ENCODE measurements around the gene CD1D.
A peak's percentile ranks its signal among the peaks of the same experiment; 100 is the strongest.
"Not testable (repeated sequence)": the region's sequence is repeated elsewhere in the genome, so short reads cannot be mapped to it uniquely, and the experiment has no call there.

The CD1D gene
- 0.24 to 24.2 (median 5.8) reads per million in 18 experiments for total RNA-seq

GRCh38 chr1:158180741-158181576 is at the start of gene CD1D:
Gene CD1D (plus strand): TSS chr1:158180895. CDS start chr1:158181102, 207 bp downstream.
- peak; percentile 68 to 72 for DNase-seq

- DNase-seq, result no peak
These were observed 49.5 kb upstream of the CD1D start for GRCh38 chr1:158131217-158131616.

- DNase-seq, result peak in 1 of 2 donors; percentile 44
These were observed 39.9 kb upstream of the CD1D start for GRCh38 chr1:158140764-158141192.

GRCh38 chr1:158145173-158145719 is 35.4 kb upstream of the CD1D start:
- DNase-seq, result no peak

- no peak for DNase-seq
These were observed 34.5 kb upstream of the CD1D start for GRCh38 chr1:158146165-158146564.

- DNase-seq, result no peak
These were observed 34.0 kb upstream of the CD1D start for GRCh38 chr1:158146739-158147138.

- peak; percentile 49 to 56 for DNase-seq
These were observed 33.3 kb upstream of the CD1D start for GRCh38 chr1:158147401-158147800.

GRCh38 chr1:158147869-158148268 is 32.8 kb upstream of the CD1D start:
- peak; percentile 80 to 86 for DNase-seq

- peak; percentile 64 to 68 for DNase-seq
These were observed 32.2 kb upstream of the CD1D start for GRCh38 chr1:158148468-158148867.

GRCh38 chr1:158149175-158149574 is 31.5 kb upstream of the CD1D start:
- DNase-seq, result no peak

GRCh38 chr1:158149577-158150269 is 31.0 kb upstream of the CD1D start:
- peak; percentile 97 to 98 for DNase-seq

GRCh38 chr1:158150523-158150922 is 30.2 kb upstream of the CD1D start:
- DNase-seq, result peak; percentile 85 to 94

GRCh38 chr1:158153179-158153578 is 27.5 kb upstream of the CD1D start:
- DNase-seq, result no peak

GRCh38 chr1:158153746-158154444 is 26.8 kb upstream of the CD1D start:
- no peak for DNase-seq

GRCh38 chr1:158154501-158154900 is 26.2 kb upstream of the CD1D start:
- no peak for DNase-seq

- no peak for DNase-seq
These were observed 25.0 kb upstream of the CD1D start for GRCh38 chr1:158155673-158156072.

GRCh38 chr1:158159597-158159996 is 21.1 kb upstream of the CD1D start:
- no peak for DNase-seq

GRCh38 chr1:158161446-158161845 is 19.2 kb upstream of the CD1D start:
- DNase-seq, result no peak

GRCh38 chr1:158163000-158163947 is 17.4 kb upstream of the CD1D start:
- DNase-seq, result peak; percentile 51 to 70

GRCh38 chr1:158169105-158169504 is 11.6 kb upstream of the CD1D start:
- DNase-seq, result peak in 1 of 2 donors; percentile 27

GRCh38 chr1:158175915-158176314 is 4.8 kb upstream of the CD1D start:
- not testable (repeated sequence) for DNase-seq

GRCh38 chr1:158176399-158176798 is 4.3 kb upstream of the CD1D start:
- DNase-seq, result no peak

Measured in inflammatory macrophage (primary cell).